A549 treated with dexamethasone at 1 μM for 4 hours (cell line): ENCODE data around the gene SH3BP2. TPM values are rescaled to one million over a fixed set of nuclear protein-coding genes. Genes with fewer than 3 reads are reported as not detected.

ENCODE experiments used
- total RNA-seq: library from RNA; stranded (reverse); fragments of 200-300 nt; extraction: Qiagen RNA extraction; gene quantifications from 5 replicates; pipeline ENCODE4 v1.2.3, GENCODE V29; 2022

The SH3BP2 gene, protein sequence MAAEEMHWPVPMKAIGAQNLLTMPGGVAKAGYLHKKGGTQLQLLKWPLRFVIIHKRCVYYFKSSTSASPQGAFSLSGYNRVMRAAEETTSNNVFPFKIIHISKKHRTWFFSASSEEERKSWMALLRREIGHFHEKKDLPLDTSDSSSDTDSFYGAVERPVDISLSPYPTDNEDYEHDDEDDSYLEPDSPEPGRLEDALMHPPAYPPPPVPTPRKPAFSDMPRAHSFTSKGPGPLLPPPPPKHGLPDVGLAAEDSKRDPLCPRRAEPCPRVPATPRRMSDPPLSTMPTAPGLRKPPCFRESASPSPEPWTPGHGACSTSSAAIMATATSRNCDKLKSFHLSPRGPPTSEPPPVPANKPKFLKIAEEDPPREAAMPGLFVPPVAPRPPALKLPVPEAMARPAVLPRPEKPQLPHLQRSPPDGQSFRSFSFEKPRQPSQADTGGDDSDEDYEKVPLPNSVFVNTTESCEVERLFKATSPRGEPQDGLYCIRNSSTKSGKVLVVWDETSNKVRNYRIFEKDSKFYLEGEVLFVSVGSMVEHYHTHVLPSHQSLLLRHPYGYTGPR
- total RNA-seq: 3.1 to 5.5 TPM (median 4.8 TPM) in 5 replicates

GRCh38 chr4:2792711-2793585 is at the start of gene SH3BP2:
Gene SH3BP2, plus strand, starts transcription at chr4:2793085. Its CDS starts 27,533 bp downstream, at chr4:2820618.

DNA sequence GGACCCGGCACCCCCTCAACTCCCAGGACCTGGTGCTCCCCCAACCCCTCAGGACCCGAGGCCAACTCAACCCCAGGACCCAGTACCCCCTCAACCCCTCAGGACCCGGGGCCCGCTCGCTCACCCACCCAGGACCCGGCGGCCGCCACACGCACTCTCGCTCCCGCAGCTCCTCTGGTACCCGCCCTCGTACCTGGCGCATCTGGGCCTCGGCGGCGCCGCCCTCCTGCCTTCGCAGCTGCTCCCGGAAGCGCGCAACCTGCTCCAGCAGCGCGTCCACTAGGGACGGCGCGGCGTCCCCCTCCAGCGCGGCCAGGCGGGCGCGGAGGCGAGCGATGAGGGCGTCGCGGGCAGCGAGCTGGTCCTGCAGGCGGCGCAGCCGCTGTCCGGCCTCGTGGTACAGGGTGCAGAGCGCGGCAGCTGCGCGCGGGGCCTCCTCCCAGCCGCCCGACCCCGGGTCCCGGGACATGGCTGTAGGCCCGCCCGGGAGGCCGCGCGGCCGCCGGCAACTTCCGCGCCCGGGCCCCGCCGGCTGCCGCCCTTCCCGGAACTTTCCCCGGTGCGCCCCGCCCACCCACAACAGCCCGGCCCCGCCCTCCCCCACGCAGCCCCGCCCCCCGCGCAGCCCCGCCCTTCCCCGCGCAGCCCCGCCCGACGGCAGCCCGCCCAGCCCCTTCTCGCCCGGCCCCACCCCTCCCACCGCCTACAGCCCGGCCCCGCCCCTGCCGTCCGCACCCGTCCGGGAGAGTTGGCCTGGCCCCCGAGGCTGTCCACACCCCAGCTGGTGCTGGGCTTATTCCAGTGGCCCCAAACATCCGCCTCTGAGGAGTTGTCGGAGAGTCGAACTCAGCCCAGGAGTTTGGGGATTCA is 36.8 kb upstream of the SH3BP2 start, which contains the start of gene TNIP2:
TNIP2 (minus strand) TSS at position 516 of the 870 bp plus-strand sequence; CDS start at position 469, 47 bp downstream.

GRCh38 chr4:2843263-2843940 is 50.5 kb downstream of the SH3BP2 start, which contains the start of gene ADD1:
Gene ADD1, plus strand, starts transcription at chr4:2843844. Its CDS starts 32,072 bp downstream, at chr4:2875916.

Other genes starting within 250 kb of the SH3BP2 start
- 38.0 to 45.8 TPM (median 43.7 TPM) in 5 replicates for gene TNIP2, start 36.7 kb upstream of the SH3BP2 start, total RNA-seq
- gene ADD1, start 50.8 kb downstream of the SH3BP2 start, total RNA-seq: 71.6 to 97.8 TPM (median 93.6 TPM) in 5 replicates
- gene NOP14, start 170.3 kb downstream of the SH3BP2 start, total RNA-seq: 23.7 to 29.8 TPM (median 29.0 TPM) in 5 replicates
- 1.3 to 1.8 TPM (median 1.6 TPM) in 5 replicates for gene GRK4, start 170.5 kb downstream of the SH3BP2 start, total RNA-seq